K562 (cell line): ENCODE results near the gene CNPY4. TPM values are rescaled to one million over a fixed set of nuclear protein-coding genes. Genes with fewer than 3 reads are reported as not detected.

Experiments
- BDP1 ChIP-seq: IDR thresholded peaks from 3 replicates; pipeline ENCODE4 v1.6.1; 2011; ENCODE audit not compliant: insufficient read length, insufficient read depth
- C11orf30 ChIP-seq: fragments of 450-650 bp; IDR thresholded peaks from 2 replicates; pipeline ENCODE4 v1.6.1; 2016; ENCODE audit warnings: low read depth, mild to moderate bottlenecking
- CSDE1 ChIP-seq, 2 experiments: fragments of 450-650 bp; IDR thresholded peaks; 2 replicates each; pipeline ENCODE4 v1.6.1; 2016; ENCODE audit warnings: mild to moderate bottlenecking in 1 of 2
- DIDO1 ChIP-seq: fragments of 450-650 bp; IDR thresholded peaks from 2 replicates; pipeline ENCODE4 v1.6.1; 2016; ENCODE audit warnings: low read depth, missing biosample characterization, missing genetic modification characterization
- EGR1 ChIP-seq: fragments of 450-650 bp; conservative IDR thresholded peaks from 2 replicates; pipeline ENCODE4 v1.6.1; 2017; ENCODE audit warnings: mild to moderate bottlenecking
- FOXJ2 ChIP-seq: fragments of 200-800 bp; sonication (Bioruptor generic); IDR thresholded peaks from 2 replicates; pipeline ENCODE4 v1.6.1; 2016; ENCODE audit warnings: missing genetic modification characterization, missing compliant biosample characterization
- FOXJ3 ChIP-seq: sonication (generic); formaldehyde crosslinking; IDR thresholded peaks from 2 replicates; pipeline ENCODE4 v1.4.0; 2020; ENCODE audit warnings: mild to moderate bottlenecking, missing genetic modification reagents
- FUS ChIP-seq: fragments of 200-400 bp; formaldehyde crosslinking; optimal IDR thresholded peaks from 2 replicates; pipeline ENCODE3; 2017; ENCODE audit warnings: low read depth, low read length
- MXI1 ChIP-seq: IDR thresholded peaks from 2 replicates; pipeline ENCODE4 v1.6.1; 2011; ENCODE audit warnings: low read depth, mild to moderate bottlenecking, improper control_type of control experiment, low read length
- PCBP1 ChIP-seq: fragments of 200-400 bp; formaldehyde crosslinking; IDR thresholded peaks from 2 replicates; pipeline ENCODE4 v1.6.1; 2018; ENCODE audit warnings: mild to moderate bottlenecking, low read depth, low read length; ENCODE audit not compliant: poor library complexity, severe bottlenecking
- PHF20 ChIP-seq: fragments of 450-650 bp; IDR thresholded peaks from 2 replicates; pipeline ENCODE4 v1.6.1; 2018; ENCODE audit not compliant: partially characterized antibody
- SMARCB1 ChIP-seq: IDR thresholded peaks from 2 replicates; pipeline ENCODE4 v1.6.1; 2011; ENCODE audit warnings: improper control_type of control experiment, low read depth; ENCODE audit not compliant: insufficient read length
- STAG1 ChIP-seq: sonication (generic); formaldehyde crosslinking; IDR thresholded peaks from 2 replicates; pipeline ENCODE4 v1.5.0; 2020; ENCODE audit warnings: missing genetic modification reagents, borderline replicate concordance
- ZBED1 ChIP-seq: IDR thresholded peaks from 2 replicates; pipeline ENCODE4 v1.6.1; 2014
- polyA plus RNA-seq, 8 experiments: library from polyadenylated mRNA; depleted of rRNA in 4 of 8; stranded (reverse) in 5 of 8; unstranded in 3 of 8; fragments of >200 nt; fragmentation: Nextera tagmentation in 2 of 8; fragmentation: Illumina TruSeq in 1 of 8; extraction: Ambion mirVana in 2 of 8; extraction: Trizol in 1 of 8; gene quantifications; 2 replicates each; pipeline versions ENCODE4 v1.2.1 to v1.2.3, GENCODE V29; 2011 to 2014; ENCODE audit warnings: inconsistent platforms in 1 of 8, missing spikeins in 1 of 8
- total RNA-seq, 7 experiments: library from RNA; depleted of rRNA in 6 of 7; stranded (reverse); fragments of >200 nt in 6 of 7; fragmentation: Illumina TruSeq in 2 of 7; extraction: Trizol in 2 of 7; gene quantifications; 2 replicates each; pipeline versions ENCODE4 v1.2.1 to v1.2.3, GENCODE V29; 2011 to 2021; ENCODE audit warnings: low replicate concordance in 1 of 7
- TF ChIP-seq, protein P1 (sequence below): fragments of 150-350 bp; conservative IDR thresholded peaks from 2 replicates; pipeline ENCODE4 v1.6.1; 2014; ENCODE audit warnings: low read length
- TF ChIP-seq, protein P2 (sequence below): fragments of 250-450 bp; sonication (Bioruptor Pico); IDR thresholded peaks from 2 replicates; pipeline ENCODE4 v1.9.0; 2021; ENCODE audit warnings: mild to moderate bottlenecking
- TF ChIP-seq, protein P3 (sequence below): sonication (generic); formaldehyde crosslinking; IDR thresholded peaks from 2 replicates; pipeline ENCODE4 v1.8.0; 2022; ENCODE audit warnings: missing genetic modification reagents, mild to moderate bottlenecking, borderline replicate concordance
- TF ChIP-seq, protein P4 (sequence below): fragments of 450-650 bp; formaldehyde crosslinking; IDR thresholded peaks from 2 replicates; pipeline ENCODE4 v1.4.0; 2020; ENCODE audit warnings: mild to moderate bottlenecking, moderate library complexity
- TF ChIP-seq, protein P5 (sequence below): fragments of 450-650 bp; formaldehyde crosslinking; IDR thresholded peaks from 2 replicates; pipeline ENCODE4 v1.4.0; 2020; ENCODE audit warnings: mild to moderate bottlenecking, mixed read lengths
- TF ChIP-seq, protein P6 (sequence below): sonication (generic); formaldehyde crosslinking; IDR thresholded peaks from 2 replicates; pipeline ENCODE4 v1.8.0; 2022; ENCODE audit warnings: missing genetic modification reagents, mild to moderate bottlenecking, moderate library complexity, borderline replicate concordance

The CNPY4 gene
- total and polyA plus RNA-seq, 9 of the 15 experiments (the other 6 are each of a cell fraction or from before 2014, with no cell fraction given), result 1.9 to 11.2 (median 7.0) TPM

DNA sequence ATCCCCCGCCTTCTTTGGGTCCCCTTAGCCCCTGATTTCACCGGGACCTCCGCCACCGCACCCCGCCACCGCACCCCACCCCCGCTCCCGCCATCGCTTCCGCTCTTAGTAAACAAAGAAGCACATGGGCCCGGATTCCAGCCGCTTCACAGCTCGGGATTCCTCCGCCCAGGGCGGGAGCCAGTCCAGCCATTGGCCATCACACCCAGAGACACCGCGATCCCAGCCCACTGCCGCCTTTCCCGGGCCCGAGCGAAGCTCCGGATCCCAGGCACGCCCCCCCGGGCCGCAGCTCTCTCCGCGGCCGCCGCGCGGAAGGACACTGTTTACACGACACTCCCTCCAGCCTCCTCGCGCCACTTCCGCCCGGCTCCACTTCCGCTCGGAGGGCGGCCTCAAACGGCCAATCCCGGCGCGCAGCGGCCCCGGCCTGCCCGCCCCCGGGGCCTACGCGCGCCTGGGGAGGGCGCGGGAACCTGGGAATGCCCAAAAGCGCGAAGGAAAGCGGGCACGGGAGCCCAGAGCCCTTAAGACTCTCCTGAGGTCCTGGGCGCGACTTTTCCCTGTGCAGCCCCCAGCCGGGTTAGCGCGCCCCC, 18.9 kb upstream of the CNPY4 start (continued):
- TF ChIP-seq, protein P1, sequence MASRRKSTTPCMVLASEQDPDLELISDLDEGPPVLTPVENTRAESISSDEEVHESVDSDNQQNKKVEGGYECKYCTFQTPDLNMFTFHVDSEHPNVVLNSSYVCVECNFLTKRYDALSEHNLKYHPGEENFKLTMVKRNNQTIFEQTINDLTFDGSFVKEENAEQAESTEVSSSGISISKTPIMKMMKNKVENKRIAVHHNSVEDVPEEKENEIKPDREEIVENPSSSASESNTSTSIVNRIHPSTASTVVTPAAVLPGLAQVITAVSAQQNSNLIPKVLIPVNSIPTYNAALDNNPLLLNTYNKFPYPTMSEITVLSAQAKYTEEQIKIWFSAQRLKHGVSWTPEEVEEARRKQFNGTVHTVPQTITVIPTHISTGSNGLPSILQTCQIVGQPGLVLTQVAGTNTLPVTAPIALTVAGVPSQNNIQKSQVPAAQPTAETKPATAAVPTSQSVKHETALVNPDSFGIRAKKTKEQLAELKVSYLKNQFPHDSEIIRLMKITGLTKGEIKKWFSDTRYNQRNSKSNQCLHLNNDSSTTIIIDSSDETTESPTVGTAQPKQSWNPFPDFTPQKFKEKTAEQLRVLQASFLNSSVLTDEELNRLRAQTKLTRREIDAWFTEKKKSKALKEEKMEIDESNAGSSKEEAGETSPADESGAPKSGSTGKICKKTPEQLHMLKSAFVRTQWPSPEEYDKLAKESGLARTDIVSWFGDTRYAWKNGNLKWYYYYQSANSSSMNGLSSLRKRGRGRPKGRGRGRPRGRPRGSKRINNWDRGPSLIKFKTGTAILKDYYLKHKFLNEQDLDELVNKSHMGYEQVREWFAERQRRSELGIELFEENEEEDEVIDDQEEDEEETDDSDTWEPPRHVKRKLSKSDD, result no peak
- TF ChIP-seq FUS (peak; percentile 55), ZBED1 (no peak), FOXJ3 (CRISPR knock-in tag) (no peak), PHF20 (peak; percentile 91), SMARCB1 (no peak), CSDE1 (IDR thresholded peaks at IDR 0.05) (no peak), PCBP1 (peak; percentile 99), DIDO1 (tag) (peak; percentile 74), EGR1 (peak; percentile 98), BDP1 (no peak), C11orf30 (peak; percentile 85), STAG1 (CRISPR knock-in tag) (no peak), FOXJ2 (tag) (peak; percentile 98), MXI1 (peak; percentile 85)
- TF ChIP-seq, protein P2, sequence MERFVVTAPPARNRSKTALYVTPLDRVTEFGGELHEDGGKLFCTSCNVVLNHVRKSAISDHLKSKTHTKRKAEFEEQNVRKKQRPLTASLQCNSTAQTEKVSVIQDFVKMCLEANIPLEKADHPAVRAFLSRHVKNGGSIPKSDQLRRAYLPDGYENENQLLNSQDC (CRISPR knock-in tag), result no peak
- TF ChIP-seq, protein P3, sequence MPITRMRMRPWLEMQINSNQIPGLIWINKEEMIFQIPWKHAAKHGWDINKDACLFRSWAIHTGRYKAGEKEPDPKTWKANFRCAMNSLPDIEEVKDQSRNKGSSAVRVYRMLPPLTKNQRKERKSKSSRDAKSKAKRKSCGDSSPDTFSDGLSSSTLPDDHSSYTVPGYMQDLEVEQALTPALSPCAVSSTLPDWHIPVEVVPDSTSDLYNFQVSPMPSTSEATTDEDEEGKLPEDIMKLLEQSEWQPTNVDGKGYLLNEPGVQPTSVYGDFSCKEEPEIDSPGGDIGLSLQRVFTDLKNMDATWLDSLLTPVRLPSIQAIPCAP, result 0 out of 2 replicates have a peak, but pooled peaks have one; percentile 67
- TF ChIP-seq, protein P4, sequence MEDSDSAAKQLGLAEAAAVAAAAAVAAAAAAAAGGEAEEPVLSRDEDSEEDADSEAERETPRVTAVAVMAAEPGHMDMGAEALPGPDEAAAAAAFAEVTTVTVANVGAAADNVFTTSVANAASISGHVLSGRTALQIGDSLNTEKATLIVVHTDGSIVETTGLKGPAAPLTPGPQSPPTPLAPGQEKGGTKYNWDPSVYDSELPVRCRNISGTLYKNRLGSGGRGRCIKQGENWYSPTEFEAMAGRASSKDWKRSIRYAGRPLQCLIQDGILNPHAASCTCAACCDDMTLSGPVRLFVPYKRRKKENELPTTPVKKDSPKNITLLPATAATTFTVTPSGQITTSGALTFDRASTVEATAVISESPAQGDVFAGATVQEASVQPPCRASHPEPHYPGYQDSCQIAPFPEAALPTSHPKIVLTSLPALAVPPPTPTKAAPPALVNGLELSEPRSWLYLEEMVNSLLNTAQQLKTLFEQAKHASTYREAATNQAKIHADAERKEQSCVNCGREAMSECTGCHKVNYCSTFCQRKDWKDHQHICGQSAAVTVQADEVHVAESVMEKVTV (CRISPR knock-in tag), result no peak
- TF ChIP-seq, protein P5, sequence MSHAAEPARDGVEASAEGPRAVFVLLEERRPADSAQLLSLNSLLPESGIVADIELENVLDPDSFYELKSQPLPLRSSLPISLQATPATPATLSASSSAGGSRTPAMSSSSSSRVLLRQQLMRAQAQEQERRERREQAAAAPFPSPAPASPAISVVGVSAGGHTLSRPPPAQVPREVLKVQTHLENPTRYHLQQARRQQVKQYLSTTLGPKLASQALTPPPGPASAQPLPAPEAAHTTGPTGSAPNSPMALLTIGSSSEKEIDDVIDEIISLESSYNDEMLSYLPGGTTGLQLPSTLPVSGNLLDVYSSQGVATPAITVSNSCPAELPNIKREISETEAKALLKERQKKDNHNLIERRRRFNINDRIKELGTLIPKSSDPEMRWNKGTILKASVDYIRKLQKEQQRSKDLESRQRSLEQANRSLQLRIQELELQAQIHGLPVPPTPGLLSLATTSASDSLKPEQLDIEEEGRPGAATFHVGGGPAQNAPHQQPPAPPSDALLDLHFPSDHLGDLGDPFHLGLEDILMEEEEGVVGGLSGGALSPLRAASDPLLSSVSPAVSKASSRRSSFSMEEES, result no peak
- TF ChIP-seq, protein P6, sequence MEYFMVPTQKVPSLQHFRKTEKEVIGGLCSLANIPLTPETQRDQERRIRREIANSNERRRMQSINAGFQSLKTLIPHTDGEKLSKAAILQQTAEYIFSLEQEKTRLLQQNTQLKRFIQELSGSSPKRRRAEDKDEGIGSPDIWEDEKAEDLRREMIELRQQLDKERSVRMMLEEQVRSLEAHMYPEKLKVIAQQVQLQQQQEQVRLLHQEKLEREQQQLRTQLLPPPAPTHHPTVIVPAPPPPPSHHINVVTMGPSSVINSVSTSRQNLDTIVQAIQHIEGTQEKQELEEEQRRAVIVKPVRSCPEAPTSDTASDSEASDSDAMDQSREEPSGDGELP (CRISPR knock-in tag), result 0 out of 2 replicates have a peak, but pooled peaks have one; percentile 33
